Glutamatergic neuron (in vitro differentiated cells): Measurements from ENCODE around the gene TSGA10IP. TPM values are rescaled to one million over a fixed set of nuclear protein-coding genes. Genes with fewer than 3 reads are reported as not detected.

Experiments used
- DNase-seq: peaks from one replicate; pipeline ENCODE4 v3.0.0; 2022
- H3K27ac Mint-ChIP-seq: one replicate; pipeline ENCODE4 v1.8.0; 2020; ENCODE audit warnings: mild to moderate bottlenecking, mixed read lengths, inconsistent platforms; ENCODE audit not compliant: unreplicated experiment
- H3K27me3 Mint-ChIP-seq: one replicate; pipeline ENCODE4 v1.8.0; 2020; ENCODE audit warnings: mild to moderate bottlenecking, moderate library complexity, mixed read lengths, inconsistent platforms; ENCODE audit not compliant: unreplicated experiment
- H3K36me3 Mint-ChIP-seq: one replicate; pipeline ENCODE4 v1.8.0; 2020; ENCODE audit warnings: mild to moderate bottlenecking, mixed read lengths, inconsistent platforms; ENCODE audit not compliant: unreplicated experiment
- H3K4me1 Mint-ChIP-seq: one replicate; pipeline ENCODE4 v1.8.0; 2020; ENCODE audit warnings: mild to moderate bottlenecking, low read depth, mixed read lengths, inconsistent platforms; ENCODE audit not compliant: unreplicated experiment
- H3K4me3 Mint-ChIP-seq: one replicate; pipeline ENCODE4 v1.8.0; 2020; ENCODE audit warnings: mild to moderate bottlenecking, mixed read lengths, inconsistent platforms; ENCODE audit not compliant: unreplicated experiment
- H3K9me3 Mint-ChIP-seq: one replicate; pipeline ENCODE4 v1.8.0; 2020; ENCODE audit warnings: mild to moderate bottlenecking, moderate library complexity, mixed read lengths, inconsistent platforms; ENCODE audit not compliant: unreplicated experiment
- total RNA-seq: library from RNA; stranded (reverse); fragmentation: NEBNext Ultra II Directional; extraction: Animal tissue kit (Norgen Biotek cat#: 25700); gene quantifications from one replicate; pipeline ENCODE4 v1.2.1, GENCODE V29; 2021; ENCODE audit not compliant: unreplicated experiment
- TF ChIP-seq, protein P1 (sequence below): fragments of 200-600 bp; sonication (generic); IDR thresholded peaks from one replicate; pipeline ENCODE4 v1.5.0; 2021; ENCODE audit not compliant: partially characterized antibody, unreplicated experiment

The TSGA10IP gene
- total RNA-seq, 1 donor from 2014 or later, result not detected

DNA sequence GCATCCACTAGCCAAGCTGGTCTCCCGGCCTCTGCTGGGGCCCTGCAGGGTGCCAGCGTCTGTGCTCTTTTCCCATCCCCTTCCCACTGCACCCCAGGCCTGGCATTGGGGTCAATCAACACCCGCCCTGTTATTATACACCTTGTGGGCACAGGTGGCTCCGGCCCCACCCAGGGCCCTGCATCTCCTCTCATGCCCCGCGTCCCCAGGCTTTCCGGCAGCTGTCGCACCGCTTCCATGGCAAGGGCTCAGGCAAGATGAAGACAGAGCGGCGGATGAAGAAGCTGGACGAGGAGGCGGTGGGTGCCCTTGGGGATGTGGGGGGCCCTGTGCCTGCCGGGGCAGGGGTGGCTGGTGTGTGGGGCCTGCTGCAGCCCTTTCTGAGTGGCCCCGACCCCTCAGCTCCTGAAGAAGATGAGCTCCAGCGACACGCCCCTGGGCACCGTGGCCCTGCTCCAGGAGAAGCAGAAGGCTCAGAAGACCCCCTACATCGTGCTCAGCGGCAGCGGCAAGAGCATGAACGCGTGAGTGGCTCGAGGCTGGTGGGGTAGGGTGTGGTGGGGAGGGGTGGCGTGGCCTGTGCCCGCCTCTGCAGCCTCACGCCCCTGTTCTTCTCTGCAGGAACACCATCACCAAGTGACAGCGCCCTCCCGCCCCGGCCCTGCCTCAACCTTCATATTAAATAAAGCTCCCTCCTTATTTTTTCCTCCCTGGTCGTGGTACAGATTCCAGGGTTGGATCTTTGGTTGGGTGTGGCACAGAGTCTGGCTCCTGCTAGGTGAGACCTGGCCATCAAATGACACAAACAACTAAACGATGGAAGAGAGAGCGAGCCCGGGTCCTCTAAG, 33.3 kb downstream of the TSGA10IP start:
- no peak for DNase-seq
- Mint-ChIP-seq H3K36me3 (no peaks in the 10 kb centered on the region), H3K9me3 (peaks cover 3% of the 10 kb centered on the region), H3K27me3 (peaks cover 2% of the 10 kb centered on the region), H3K27ac (no peak overlapping the region), H3K4me1 (peaks cover 6% of the 10 kb centered on the region), H3K4me3 (no peak overlapping the region)
- TF ChIP-seq, protein P1, sequence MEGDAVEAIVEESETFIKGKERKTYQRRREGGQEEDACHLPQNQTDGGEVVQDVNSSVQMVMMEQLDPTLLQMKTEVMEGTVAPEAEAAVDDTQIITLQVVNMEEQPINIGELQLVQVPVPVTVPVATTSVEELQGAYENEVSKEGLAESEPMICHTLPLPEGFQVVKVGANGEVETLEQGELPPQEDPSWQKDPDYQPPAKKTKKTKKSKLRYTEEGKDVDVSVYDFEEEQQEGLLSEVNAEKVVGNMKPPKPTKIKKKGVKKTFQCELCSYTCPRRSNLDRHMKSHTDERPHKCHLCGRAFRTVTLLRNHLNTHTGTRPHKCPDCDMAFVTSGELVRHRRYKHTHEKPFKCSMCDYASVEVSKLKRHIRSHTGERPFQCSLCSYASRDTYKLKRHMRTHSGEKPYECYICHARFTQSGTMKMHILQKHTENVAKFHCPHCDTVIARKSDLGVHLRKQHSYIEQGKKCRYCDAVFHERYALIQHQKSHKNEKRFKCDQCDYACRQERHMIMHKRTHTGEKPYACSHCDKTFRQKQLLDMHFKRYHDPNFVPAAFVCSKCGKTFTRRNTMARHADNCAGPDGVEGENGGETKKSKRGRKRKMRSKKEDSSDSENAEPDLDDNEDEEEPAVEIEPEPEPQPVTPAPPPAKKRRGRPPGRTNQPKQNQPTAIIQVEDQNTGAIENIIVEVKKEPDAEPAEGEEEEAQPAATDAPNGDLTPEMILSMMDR, result no peak

DNA sequence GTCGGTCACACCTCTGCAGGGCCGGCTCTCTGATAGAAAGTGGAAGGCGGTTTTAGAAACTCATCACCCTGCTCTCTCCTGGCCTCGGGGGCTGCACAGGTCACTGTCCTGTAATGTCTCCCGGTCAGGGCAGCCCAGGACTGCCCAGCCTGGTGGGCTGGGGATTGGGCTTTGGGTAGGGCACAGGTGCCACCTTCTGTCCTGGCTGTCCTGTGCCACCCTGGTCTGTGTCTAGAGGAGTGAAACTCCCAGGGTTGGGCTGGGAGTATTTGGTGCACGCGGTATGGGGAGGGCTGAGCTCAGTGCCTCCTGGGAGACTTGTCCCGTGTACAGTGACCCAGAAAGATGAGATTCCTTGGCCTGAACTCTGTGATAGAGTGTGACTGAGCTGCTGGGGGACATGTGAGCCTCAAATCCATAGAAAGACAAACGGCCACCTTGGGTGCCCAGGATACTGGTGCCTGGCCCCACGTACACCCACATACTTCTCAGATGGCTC, 34.0 kb downstream of the TSGA10IP start:
- no peak for DNase-seq
- no peak overlapping the region for H3K4me3 Mint-ChIP-seq

DNA sequence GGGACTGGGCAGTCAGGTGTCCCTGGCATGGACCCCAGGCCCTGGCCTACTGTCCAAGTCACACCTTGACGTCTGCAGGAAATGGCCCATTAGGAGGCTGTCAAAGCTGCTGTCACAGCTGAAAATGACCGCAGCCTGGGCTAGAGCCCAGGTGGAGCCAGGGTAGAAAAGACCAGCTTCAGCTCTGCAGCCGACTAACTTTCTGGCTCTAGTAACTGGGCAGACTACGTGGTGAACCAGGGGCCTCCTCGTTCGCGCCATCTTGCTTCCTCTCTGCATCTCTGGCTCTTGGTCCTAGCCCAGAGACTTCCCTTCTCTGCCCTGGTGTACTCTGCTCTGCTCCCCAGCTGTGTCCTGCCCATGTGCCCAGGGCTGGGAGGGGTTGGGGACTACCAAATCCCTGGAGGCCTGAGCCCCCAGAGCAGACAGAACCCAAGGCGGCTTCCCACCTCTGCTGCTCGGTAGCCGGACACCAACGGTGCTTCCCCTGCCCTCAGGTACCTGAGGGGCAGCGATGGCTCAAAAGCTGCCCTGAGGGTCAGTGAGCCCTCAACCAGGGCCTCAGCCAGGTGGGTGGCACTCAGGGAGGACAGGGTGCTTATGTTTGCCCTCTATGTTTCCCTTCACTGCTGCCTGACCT, 35.9 kb downstream of the TSGA10IP start:
- Mint-ChIP-seq H3K4me3 (no peak overlapping the region), H3K27ac (no peak overlapping the region), H3K36me3 (no peaks in the 10 kb centered on the region), H3K4me1 (no peaks in the 10 kb centered on the region), H3K9me3 (no peaks in the 10 kb centered on the region), H3K27me3 (no peaks in the 10 kb centered on the region)
- no peak for DNase-seq
- TF ChIP-seq, protein P1, result no peak

More for the DNA sequence above, 34.0 kb downstream of the TSGA10IP start:
- no peak overlapping the region for H3K27ac Mint-ChIP-seq
- H3K4me1 Mint-ChIP-seq, result peaks cover 6% of the 10 kb centered on the region
- H3K27me3 Mint-ChIP-seq, result peaks cover 2% of the 10 kb centered on the region
- H3K9me3 Mint-ChIP-seq, result peaks cover 3% of the 10 kb centered on the region
- TF ChIP-seq, protein P1, result no peak
- no peaks in the 10 kb centered on the region for H3K36me3 Mint-ChIP-seq

DNA sequence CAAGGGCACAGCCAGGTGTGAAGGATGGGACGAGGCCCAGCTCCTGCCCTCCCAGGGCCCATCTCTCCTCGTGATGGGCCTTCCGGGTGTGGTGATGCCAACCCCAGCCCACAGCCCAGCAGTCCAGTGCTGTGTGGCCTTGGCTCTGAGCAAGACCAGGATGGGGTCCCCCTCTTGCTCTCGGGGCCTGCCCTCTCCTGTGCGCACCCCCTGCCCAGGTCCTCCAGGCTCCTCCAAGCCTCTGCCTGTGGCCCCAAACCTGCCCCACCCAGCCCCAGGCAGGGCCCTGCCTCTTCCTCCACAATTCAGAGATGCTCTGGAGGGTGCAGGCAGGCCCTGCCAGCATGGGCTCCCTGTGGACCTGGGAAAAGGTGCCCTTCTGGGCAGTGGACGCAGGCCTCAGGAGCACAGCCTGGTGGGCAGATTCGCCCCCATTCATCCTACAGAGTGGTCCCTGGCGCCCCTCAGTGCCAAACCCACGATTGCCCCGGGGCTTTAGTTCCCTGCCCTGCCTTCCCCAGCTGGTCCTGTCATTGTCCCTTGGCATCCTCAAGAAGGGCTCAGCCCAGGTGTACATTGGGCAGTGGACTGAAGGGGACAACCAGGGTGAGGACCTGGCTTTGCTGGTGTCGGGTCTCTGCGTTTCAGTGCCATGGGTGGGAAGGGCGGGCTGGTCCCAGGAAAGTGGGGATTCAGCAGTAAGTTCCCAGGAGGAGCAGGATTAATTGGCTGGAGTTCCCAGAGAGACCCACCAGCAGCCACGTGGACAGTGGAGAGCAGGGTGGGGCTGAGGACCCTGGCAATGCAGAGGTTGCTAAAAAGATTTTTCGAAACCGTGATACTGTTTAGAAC, 36.9 kb downstream of the TSGA10IP start:
- TF ChIP-seq, protein P1, result no peak
- no peaks in the 10 kb centered on the region for H3K27me3 Mint-ChIP-seq
- H3K27ac Mint-ChIP-seq, result no peak overlapping the region
- no peaks in the 10 kb centered on the region for H3K9me3 Mint-ChIP-seq
- no peaks in the 10 kb centered on the region for H3K4me1 Mint-ChIP-seq
- H3K4me3 Mint-ChIP-seq, result no peak overlapping the region
- H3K36me3 Mint-ChIP-seq, result no peaks in the 10 kb centered on the region
- no peak for DNase-seq
